A549 (cell line): Measurements from ENCODE around the gene SYTL1. TPM values are rescaled to one million over a fixed set of nuclear protein-coding genes. Genes with fewer than 3 reads are reported as not detected.

Source experiments
- ATAC-seq, 2 experiments: fragments of 200-7000 bp in 1 of 2; fragments of >200 bp in 1 of 2; cut with Nextera tagmentation in 1 of 2; cut with Tn5 transposase in 1 of 2; 3 replicates each; pipeline versions ENCODE4 v1.8.0 to v1.9.1; 2018 to 2020; ENCODE audit warnings: mild to moderate bottlenecking in 1 of 2, moderate library complexity in 1 of 2
- CTCF ChIA-PET: fragments of 300-600 bp; sonication (Branson Sonifier 250); formaldehyde crosslinking; extraction: SDS; loops from one replicate; lab custom pipeline; 2021; ENCODE audit warnings: antibody characterized with exemption, inconsistent platforms; lab: Yijun Ruan, JAX
- POLR2A ChIA-PET: fragments of 350-600 bp; formaldehyde crosslinking; extraction: SDS; loops from one replicate; lab custom pipeline; 2021; ENCODE audit warnings: antibody characterized with exemption, inconsistent platforms; lab: Yijun Ruan, JAX
- DNase-seq, 2 experiments: peaks; one replicate each; pipeline versions ENCODE4 v3.0.0 to v3.0.0-alpha.2; 2011 to 2016; ENCODE audit warnings: low read depth in 1 of 2, low spot score in 1 of 2
- FAIRE-seq: peaks from 2 replicates; lab custom pipeline; 2011; peaks lifted over from hg19 to GRCh38; lab: Jason Lieb, UNC
- H3K27ac ChIP-seq, 2 experiments: fragments of >200 bp; sonication (Bioruptor Twin); formaldehyde crosslinking; 3 replicates each; pipeline ENCODE4 v1.5.1; 2016 to 2017
- H3K4me1 ChIP-seq: fragments of >200 bp; sonication (Bioruptor Twin); formaldehyde crosslinking; 3 replicates; pipeline ENCODE4 v1.6.1; 2016
- H3K4me2 ChIP-seq: fragments of >200 bp; sonication (Bioruptor Twin); formaldehyde crosslinking; 3 replicates; pipeline ENCODE4 v1.6.1; 2016
- H3K4me3 ChIP-seq: fragments of >200 bp; sonication (Bioruptor Twin); formaldehyde crosslinking; 3 replicates; pipeline ENCODE4 v1.5.1; 2016
- H3K9me3 ChIP-seq: fragments of >200 bp; sonication (Bioruptor Twin); formaldehyde crosslinking; 3 replicates; pipeline ENCODE4 v1.6.1; 2016
- ATOH8 ChIP-seq: fragments of 250-450 bp; sonication (Bioruptor Pico); IDR thresholded peaks from 2 replicates; pipeline ENCODE4 v1.5.0; 2020; ENCODE audit warnings: low read depth, mild to moderate bottlenecking, moderate library complexity
- BCL3 ChIP-seq: fragments of >200 bp; sonication (Bioruptor Twin); formaldehyde crosslinking; IDR thresholded peaks from 3 replicates; pipeline ENCODE4 v1.6.1; 2016
- BHLHE40 ChIP-seq: IDR thresholded peaks from 2 replicates; pipeline ENCODE4 v1.6.1; 2012; ENCODE audit warnings: low read depth, low read length, inconsistent platforms
- CBX8 ChIP-seq: fragments of 200-600 bp; sonication (generic); IDR thresholded peaks from 2 replicates; pipeline ENCODE4 v1.6.1; 2016
- CTCF ChIP-seq: fragments of >200 bp; sonication (Bioruptor Twin); formaldehyde crosslinking; IDR thresholded peaks from 3 replicates; pipeline ENCODE4 v1.5.1; 2016
- EHF ChIP-seq: fragments of 250-450 bp; sonication (Bioruptor Pico); IDR thresholded peaks from 2 replicates; pipeline ENCODE4 v1.5.0; 2020; ENCODE audit warnings: mild to moderate bottlenecking
- EHMT2 ChIP-seq: fragments of 200-600 bp; sonication (generic); IDR thresholded peaks from 2 replicates; pipeline ENCODE4 v1.6.1; 2016; ENCODE audit warnings: antibody characterized with exemption, low read depth, mild to moderate bottlenecking, moderate library complexity
- EP300 ChIP-seq, 2 experiments: fragments of >200 bp; sonication (Bioruptor Twin); formaldehyde crosslinking; IDR thresholded peaks; 2 replicates in 1 of 2; 3 replicates in 1 of 2; pipeline ENCODE4 v1.6.1; 2016 to 2017
- ESRRA ChIP-seq: fragments of 150-350 bp; IDR thresholded peaks from 2 replicates; pipeline ENCODE4 v1.6.1; 2014; ENCODE audit warnings: mild to moderate bottlenecking, low read length, borderline replicate concordance
- FOSL2 ChIP-seq, 2 experiments: fragments of 450-650 bp in 1 of 2; fragments of >200 bp in 1 of 2; sonication (Bioruptor Twin) in 1 of 2; formaldehyde crosslinking; IDR thresholded peaks; 2 replicates each; pipeline versions ENCODE4 v1.5.0 to v1.6.1; 2016 to 2020; ENCODE audit warnings: mild to moderate bottlenecking in 1 of 2, moderate library complexity in 1 of 2
- FOXS1 ChIP-seq: fragments of 250-450 bp; sonication (Bioruptor Pico); IDR thresholded peaks from 2 replicates; pipeline ENCODE4 v1.5.0; 2020; ENCODE audit warnings: mild to moderate bottlenecking, moderate library complexity
- GATA3 ChIP-seq: IDR thresholded peaks from 2 replicates; pipeline ENCODE4 v1.6.1; 2012; ENCODE audit warnings: borderline replicate concordance
- HEYL ChIP-seq: fragments of 250-450 bp; sonication (Bioruptor Pico); IDR thresholded peaks from 2 replicates; pipeline ENCODE4 v1.8.0; 2021; ENCODE audit warnings: mild to moderate bottlenecking, moderate library complexity
- HOXA7 ChIP-seq: fragments of 250-450 bp; sonication (Bioruptor Pico); IDR thresholded peaks from 2 replicates; pipeline ENCODE4 v1.5.0; 2020; ENCODE audit warnings: mild to moderate bottlenecking, moderate library complexity
- HOXB5 ChIP-seq: fragments of 250-450 bp; sonication (Bioruptor Pico); IDR thresholded peaks from 2 replicates; pipeline ENCODE4 v1.5.0; 2020; ENCODE audit warnings: mild to moderate bottlenecking, moderate library complexity
- JUNB ChIP-seq: fragments of >200 bp; sonication (Bioruptor Twin); formaldehyde crosslinking; IDR thresholded peaks from 2 replicates; pipeline ENCODE4 v1.6.1; 2016
- KDM1A ChIP-seq: fragments of 200-600 bp; sonication (generic); IDR thresholded peaks from 2 replicates; pipeline ENCODE4 v1.6.1; 2016; ENCODE audit warnings: low read depth, mild to moderate bottlenecking
- NPAS2 ChIP-seq: fragments of 250-450 bp; sonication (Bioruptor Pico); IDR thresholded peaks from 2 replicates; pipeline ENCODE4 v1.8.0; 2022; ENCODE audit warnings: mild to moderate bottlenecking, moderate library complexity, borderline replicate concordance
- PHF8 ChIP-seq: fragments of 200-600 bp; sonication (generic); IDR thresholded peaks from 2 replicates; pipeline ENCODE4 v1.6.1; 2016; ENCODE audit warnings: low read depth, mild to moderate bottlenecking, antibody characterized with exemption, moderate library complexity, borderline replicate concordance
- POLR2A ChIP-seq: IDR thresholded peaks from 2 replicates; pipeline ENCODE4 v1.6.1; 2012; ENCODE audit warnings: mild to moderate bottlenecking, low read length
- SMC3 ChIP-seq: fragments of >200 bp; sonication (Bioruptor Twin); formaldehyde crosslinking; IDR thresholded peaks from 3 replicates; pipeline ENCODE4 v1.6.1; 2018; ENCODE audit warnings: inconsistent platforms
- TFCP2L1 ChIP-seq: fragments of 250-450 bp; sonication (Bioruptor Pico); IDR thresholded peaks from 2 replicates; pipeline ENCODE4 v1.5.0; 2021; ENCODE audit warnings: mild to moderate bottlenecking
- ZC3H11A ChIP-seq: fragments of 450-650 bp; IDR thresholded peaks from 2 replicates; pipeline ENCODE4 v1.6.1; 2014; ENCODE audit warnings: antibody characterized with exemption, mild to moderate bottlenecking
- WGBS: methylation state at CpG from one replicate; pipeline ENCODE4 v1.1.6; 2017; ENCODE audit errors: missing lambda C conversion rate; 5-methylcytosine and 5-hydroxymethylcytosine counted together
- polyA plus RNA-seq, 4 experiments: library from polyadenylated mRNA; depleted of rRNA in 3 of 4; stranded (reverse); fragments of >200 nt; fragmentation: RNase III in 1 of 4; extraction: RNeasy Plus Mini Kit Qiagen cat#74134 plus additional on column Dnase treatment in 1 of 4; gene quantifications; 2 replicates in 3 of 4; 3 replicates in 1 of 4; pipeline ENCODE4 v1.2.3, GENCODE V29; 2011 to 2017
- TF ChIP-seq, protein P1 (sequence below): IDR thresholded peaks from 2 replicates; pipeline ENCODE4 v1.6.1; 2012
- TF ChIP-seq, protein P2 (sequence below): fragments of 450-650 bp; IDR thresholded peaks from 2 replicates; pipeline ENCODE4 v1.6.1; 2014; ENCODE audit warnings: antibody characterized with exemption
- TF ChIP-seq, protein P3 (sequence below): IDR thresholded peaks from 2 replicates; pipeline ENCODE4 v1.6.1; 2012; ENCODE audit warnings: low read depth, borderline replicate concordance

Gene SYTL1
- polyA plus RNA-seq, 2 of the 4 experiments (the other 2 are of a cell fraction): 0.76 to 0.80 TPM

GRCh38 chr1:27339213-27339612 lies 2.6 kb upstream of the SYTL1 start:
- Histone ChIP-seq H3K9me3 (no peaks in the 10 kb centered on the region), H3K4me1 (peaks cover 18% of the 10 kb centered on the region), H3K4me2 (no peak overlapping the region), H3K4me3 (no peak overlapping the region), H3K27ac (no peak overlapping the region)
- DNase-seq (no peak), FAIRE-seq (no peak), ATAC-seq (no peak)
- TF ChIP-seq KDM1A: no peak
- TF ChIP-seq HOXA7 (CRISPR knock-in tag): no peak
- TF ChIP-seq EHMT2: no peak
- no peak for TF ChIP-seq PHF8
- no peak for TF ChIP-seq CTCF
- TF ChIP-seq BCL3: no peak
- no peak for TF ChIP-seq SMC3
- no peak for TF ChIP-seq BHLHE40
- no peak for TF ChIP-seq ZC3H11A
- TF ChIP-seq EP300 (IDR thresholded peaks at IDR 0.05): no peak
- TF ChIP-seq JUNB: no peak
- no peak for TF ChIP-seq ATOH8 (CRISPR knock-in tag)
- TF ChIP-seq EHF (CRISPR knock-in tag): no peak
- TF ChIP-seq HEYL (CRISPR knock-in tag): no peak
- TF ChIP-seq NPAS2 (CRISPR knock-in tag): no peak
- no peak for TF ChIP-seq TFCP2L1 (CRISPR knock-in tag)
- no peak for TF ChIP-seq ESRRA
- no peak for TF ChIP-seq POLR2A
- TF ChIP-seq CBX8: no peak
- TF ChIP-seq HOXB5 (CRISPR knock-in tag): no peak
- ChIA-PET POLR2A (no interaction called here), CTCF (interaction anchor here (4.7 to 11.8 kb wide), 2 partner anchors 15 to 38 kb away, joined by 21 to 134 read pairs; no protein-coding TSS in a partner anchor)
- 69% methylated on average over 5 of the region's 5 CpGs for WGBS

- H3K4me3 ChIP-seq: peak overlapping the region; percentile 19; the same call in 2 of the 3 replicates
- CTCF ChIA-PET: interaction anchor here (1.2 to 11.8 kb wide), 4 partner anchors 9 to 42 kb away, joined by 3 to 134 read pairs (median 31); no protein-coding TSS in a partner anchor
- ATAC-seq: peak; percentile 5 to 15; a peak in 2 of 6 replicates
- H3K4me1 ChIP-seq: peaks cover 19% of the 10 kb centered on the region
- FAIRE-seq: no peak
- peak overlapping the region; percentile 70 for H3K4me2 ChIP-seq
- H3K27ac ChIP-seq: peak overlapping the region; percentile 57 to 80; a peak in 5 of 6 replicates
- no peak for DNase-seq
- WGBS: 81% methylated on average over 4 of the region's 8 CpGs
- no peaks in the 10 kb centered on the region for H3K9me3 ChIP-seq
- POLR2A ChIA-PET: interaction anchor here (1.4 kb wide), 1 partner anchor 20 kb away, joined by 3 read pairs; no protein-coding TSS in a partner anchor
- no peak for TF ChIP-seq FOXS1 (CRISPR knock-in tag)
- TF ChIP-seq, protein P1, sequence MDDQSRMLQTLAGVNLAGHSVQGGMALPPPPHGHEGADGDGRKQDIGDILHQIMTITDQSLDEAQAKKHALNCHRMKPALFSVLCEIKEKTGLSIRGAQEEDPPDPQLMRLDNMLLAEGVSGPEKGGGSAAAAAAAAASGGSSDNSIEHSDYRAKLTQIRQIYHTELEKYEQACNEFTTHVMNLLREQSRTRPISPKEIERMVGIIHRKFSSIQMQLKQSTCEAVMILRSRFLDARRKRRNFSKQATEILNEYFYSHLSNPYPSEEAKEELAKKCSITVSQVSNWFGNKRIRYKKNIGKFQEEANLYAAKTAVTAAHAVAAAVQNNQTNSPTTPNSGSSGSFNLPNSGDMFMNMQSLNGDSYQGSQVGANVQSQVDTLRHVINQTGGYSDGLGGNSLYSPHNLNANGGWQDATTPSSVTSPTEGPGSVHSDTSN: no peak
- no peak for TF ChIP-seq GATA3
- TF ChIP-seq BCL3: no peak
- no peak for TF ChIP-seq CBX8
- TF ChIP-seq ZC3H11A: no peak
- TF ChIP-seq, protein P2, sequence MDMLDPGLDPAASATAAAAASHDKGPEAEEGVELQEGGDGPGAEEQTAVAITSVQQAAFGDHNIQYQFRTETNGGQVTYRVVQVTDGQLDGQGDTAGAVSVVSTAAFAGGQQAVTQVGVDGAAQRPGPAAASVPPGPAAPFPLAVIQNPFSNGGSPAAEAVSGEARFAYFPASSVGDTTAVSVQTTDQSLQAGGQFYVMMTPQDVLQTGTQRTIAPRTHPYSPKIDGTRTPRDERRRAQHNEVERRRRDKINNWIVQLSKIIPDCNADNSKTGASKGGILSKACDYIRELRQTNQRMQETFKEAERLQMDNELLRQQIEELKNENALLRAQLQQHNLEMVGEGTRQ: no peak
- TF ChIP-seq, protein P3, sequence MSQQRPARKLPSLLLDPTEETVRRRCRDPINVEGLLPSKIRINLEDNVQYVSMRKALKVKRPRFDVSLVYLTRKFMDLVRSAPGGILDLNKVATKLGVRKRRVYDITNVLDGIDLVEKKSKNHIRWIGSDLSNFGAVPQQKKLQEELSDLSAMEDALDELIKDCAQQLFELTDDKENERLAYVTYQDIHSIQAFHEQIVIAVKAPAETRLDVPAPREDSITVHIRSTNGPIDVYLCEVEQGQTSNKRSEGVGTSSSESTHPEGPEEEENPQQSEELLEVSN: no peak
- no peak for TF ChIP-seq FOSL2 (IDR thresholded peaks at IDR 0.05)
- no peak for TF ChIP-seq FOSL2 (CRISPR knock-in tag; IDR thresholded peaks at IDR 0.05)
- no peak for TF ChIP-seq EHF (CRISPR knock-in tag)
Observed at GRCh38 chr1:27342391-27342777, 562 bp downstream of the SYTL1 start.
